Thyroid gland (tissue), 4 donors: Measurements from ENCODE around the gene PHLPP2.
A peak's percentile ranks its signal among the peaks of the same experiment; 100 is the strongest.

ENCODE experiments used
- POLR2A ChIP-seq, 2 donors: fragments of 450-650 bp; IDR thresholded peaks; one replicate each; pipeline ENCODE4 v1.6.1; 2017; ENCODE audit warnings: antibody characterized with exemption in 2 of 2, mild to moderate bottlenecking in 2 of 2, moderate library complexity in 1 of 2
- TF ChIP-seq, protein P1 (sequence below), 6 experiments: fragments of 200-600 bp in 3 of 6; fragments of 450-650 bp in 3 of 6; sonication (generic) in 3 of 6; IDR thresholded peaks; one replicate each; pipeline ENCODE4 v1.5.1; 2016 to 2019; ENCODE audit warnings: antibody characterized with exemption in 6 of 6, mild to moderate bottlenecking in 2 of 6, inconsistent platforms in 1 of 6, moderate library complexity in 1 of 6

DNA sequence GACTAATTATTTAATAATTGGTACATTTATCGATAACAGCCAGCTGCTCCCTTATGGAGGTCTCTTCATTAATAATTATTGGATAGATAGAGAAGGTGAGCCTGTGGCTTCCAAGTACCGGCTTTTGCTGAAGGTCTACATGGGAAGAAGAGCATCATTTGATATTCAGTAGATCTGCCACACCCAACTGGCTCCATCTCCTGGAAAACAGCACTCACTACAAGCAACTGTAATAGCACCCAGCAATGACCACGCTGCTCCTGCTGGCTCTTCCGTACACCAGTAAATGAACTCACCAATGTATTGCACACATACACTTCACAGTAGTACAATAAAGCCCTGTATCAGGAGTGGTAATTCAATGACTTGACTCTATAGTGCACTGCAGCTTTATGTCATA lies 79.1 kb downstream of the PHLPP2 start:
- TF ChIP-seq, protein P1, sequence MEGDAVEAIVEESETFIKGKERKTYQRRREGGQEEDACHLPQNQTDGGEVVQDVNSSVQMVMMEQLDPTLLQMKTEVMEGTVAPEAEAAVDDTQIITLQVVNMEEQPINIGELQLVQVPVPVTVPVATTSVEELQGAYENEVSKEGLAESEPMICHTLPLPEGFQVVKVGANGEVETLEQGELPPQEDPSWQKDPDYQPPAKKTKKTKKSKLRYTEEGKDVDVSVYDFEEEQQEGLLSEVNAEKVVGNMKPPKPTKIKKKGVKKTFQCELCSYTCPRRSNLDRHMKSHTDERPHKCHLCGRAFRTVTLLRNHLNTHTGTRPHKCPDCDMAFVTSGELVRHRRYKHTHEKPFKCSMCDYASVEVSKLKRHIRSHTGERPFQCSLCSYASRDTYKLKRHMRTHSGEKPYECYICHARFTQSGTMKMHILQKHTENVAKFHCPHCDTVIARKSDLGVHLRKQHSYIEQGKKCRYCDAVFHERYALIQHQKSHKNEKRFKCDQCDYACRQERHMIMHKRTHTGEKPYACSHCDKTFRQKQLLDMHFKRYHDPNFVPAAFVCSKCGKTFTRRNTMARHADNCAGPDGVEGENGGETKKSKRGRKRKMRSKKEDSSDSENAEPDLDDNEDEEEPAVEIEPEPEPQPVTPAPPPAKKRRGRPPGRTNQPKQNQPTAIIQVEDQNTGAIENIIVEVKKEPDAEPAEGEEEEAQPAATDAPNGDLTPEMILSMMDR (IDR thresholded peaks at IDR 0.05): peak in 1 of 6 experiments; percentile 26
- TF ChIP-seq POLR2A (IDR thresholded peaks at IDR 0.05): no peak
